CD8-positive, alpha-beta memory T cell (primary cell): ENCODE measurements around the gene SLC43A2. TPM values are rescaled to one million over a fixed set of nuclear protein-coding genes. Genes with fewer than 3 reads are reported as not detected.
A peak's percentile ranks its signal among the peaks of the same experiment; 100 is the strongest.

Source experiments
- CTCF ChIA-PET: fragments of 350-600 bp; sonication (Branson Sonifier 250); formaldehyde crosslinking; loops from one replicate; lab custom pipeline; 2021; ENCODE audit warnings: antibody characterized with exemption; lab: Charles Lee
- POLR2A ChIA-PET: fragments of 350-600 bp; sonication (Branson Sonifier 250); formaldehyde crosslinking; loops from one replicate; lab custom pipeline; 2021; ENCODE audit warnings: antibody characterized with exemption; lab: Charles Lee
- DNase-seq, 5 donors: peaks; one replicate each; pipeline versions ENCODE4 v3.0.0 to v3.0.0-alpha.2; 2020 to 2022; ENCODE audit warnings: mixed read lengths in 1 of 5
- H3K27ac ChIP-seq: one replicate; pipeline ENCODE4 v1.7.0; 2013; ENCODE audit warnings: low read depth, mild to moderate bottlenecking, low read length, moderate library complexity
- H3K27me3 ChIP-seq: 2 replicates; pipeline ENCODE4 v1.7.0; 2013; ENCODE audit warnings: low read length, mild to moderate bottlenecking; ENCODE audit not compliant: insufficient read depth, poor library complexity, severe bottlenecking
- H3K36me3 ChIP-seq: 2 replicates; pipeline ENCODE4 v1.7.0; 2013; ENCODE audit warnings: mild to moderate bottlenecking, low read length, moderate library complexity; ENCODE audit not compliant: insufficient read depth
- H3K4me1 ChIP-seq: 2 replicates; pipeline ENCODE4 v1.7.0; 2013; ENCODE audit warnings: mild to moderate bottlenecking, low read length, moderate library complexity; ENCODE audit not compliant: insufficient read depth
- H3K4me3 ChIP-seq: 2 replicates; pipeline ENCODE4 v1.7.0; 2013; ENCODE audit warnings: mild to moderate bottlenecking, low read length
- H3K9me3 ChIP-seq: 2 replicates; pipeline ENCODE4 v1.7.0; 2013; ENCODE audit warnings: mild to moderate bottlenecking, low read length
- H3K27ac Mint-ChIP-seq, 8 donors: one replicate each; pipeline ENCODE4 v1.8.0; 2020 to 2021; ENCODE audit warnings: mixed read lengths in 8 of 8, mild to moderate bottlenecking in 6 of 8, inconsistent platforms in 3 of 8, moderate library complexity in 3 of 8
- H3K27me3 Mint-ChIP-seq, 2 donors: one replicate each; pipeline ENCODE4 v1.8.0; 2020 to 2021; ENCODE audit warnings: mixed read lengths in 2 of 2, mild to moderate bottlenecking in 1 of 2, moderate library complexity in 1 of 2
- H3K36me3 Mint-ChIP-seq, 3 donors: one replicate each; pipeline ENCODE4 v1.8.0; 2020 to 2021; ENCODE audit warnings: mixed read lengths in 3 of 3, inconsistent platforms in 1 of 3, mild to moderate bottlenecking in 1 of 3
- H3K4me1 Mint-ChIP-seq, 3 donors: one replicate each; pipeline ENCODE4 v1.8.0; 2020 to 2021; ENCODE audit warnings: mixed read lengths in 3 of 3, inconsistent platforms in 1 of 3, mild to moderate bottlenecking in 1 of 3
- H3K4me3 Mint-ChIP-seq, 7 donors: one replicate each; pipeline ENCODE4 v1.8.0; 2020 to 2021; ENCODE audit warnings: mixed read lengths in 7 of 7, mild to moderate bottlenecking in 6 of 7, moderate library complexity in 4 of 7, inconsistent platforms in 2 of 7
- H3K9me3 Mint-ChIP-seq, 5 donors: one replicate each; pipeline ENCODE4 v1.8.0; 2020 to 2022; ENCODE audit warnings: mixed read lengths in 5 of 5, mild to moderate bottlenecking in 3 of 5, moderate library complexity in 2 of 5, inconsistent platforms in 1 of 5
- polyA plus RNA-seq: library from polyadenylated mRNA; unstranded; fragments of 300-500 nt; fragmentation: Illumina TruSeq; gene quantifications from one replicate; pipeline ENCODE4 v1.2.3, GENCODE V29; 2021
- total RNA-seq, 2 experiments: library from RNA; stranded (reverse); gene quantifications; one replicate each; pipeline ENCODE4 v1.2.3, GENCODE V29; 2021

The SLC43A2 gene
- total and polyA plus RNA-seq, 3 experiments from 2014 or later, result 1.6 to 10.2 (median 9.0) TPM

DNA sequence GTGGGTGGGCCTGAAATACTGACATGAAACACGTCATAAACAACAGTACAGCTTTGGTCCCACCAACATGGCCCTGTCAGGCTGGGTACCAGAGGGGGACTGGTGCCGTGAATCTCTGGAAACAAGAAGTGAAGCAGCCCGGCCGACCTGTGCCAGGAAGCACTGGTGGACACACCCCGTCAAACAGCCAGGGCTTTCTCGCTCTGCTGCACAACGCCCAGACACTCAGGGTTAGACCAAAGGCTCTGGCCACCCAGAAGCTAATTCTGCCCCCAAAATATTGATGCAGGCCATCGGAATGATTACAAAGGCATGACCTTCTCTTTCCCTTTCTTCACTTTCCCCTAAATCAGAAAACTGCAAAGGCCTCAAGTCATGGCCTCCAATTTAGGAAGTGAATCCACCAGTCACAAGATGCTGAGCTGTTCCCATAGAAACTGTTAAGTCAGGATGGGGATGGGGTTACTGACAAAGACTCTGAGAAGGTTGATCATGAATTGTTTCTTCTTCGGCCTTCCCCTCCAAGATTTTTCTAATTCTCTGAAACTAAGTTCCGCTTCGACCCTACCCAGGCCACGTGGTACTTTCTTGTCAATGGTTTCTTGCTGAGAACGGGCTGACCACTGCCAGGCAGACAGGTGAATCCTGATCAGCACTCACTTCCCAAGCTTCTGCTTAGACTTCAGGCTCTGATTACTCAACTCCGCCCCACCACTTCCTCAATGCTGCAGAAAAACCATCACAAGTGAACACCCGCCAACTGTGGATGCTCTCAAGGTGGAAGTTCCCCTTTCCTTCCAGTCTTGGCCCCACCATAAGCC, 72.8 kb downstream of the SLC43A2 start:
- ChIA-PET POLR2A (interaction anchor here (0.7 kb wide), 1 partner anchor 470 kb away, joined by 4 read pairs; the partner anchor contains the start of gene RTN4RL1), CTCF (no interaction called here)
- H3K9me3 Mint-ChIP-seq, result no peaks in the 10 kb centered on the region

DNA sequence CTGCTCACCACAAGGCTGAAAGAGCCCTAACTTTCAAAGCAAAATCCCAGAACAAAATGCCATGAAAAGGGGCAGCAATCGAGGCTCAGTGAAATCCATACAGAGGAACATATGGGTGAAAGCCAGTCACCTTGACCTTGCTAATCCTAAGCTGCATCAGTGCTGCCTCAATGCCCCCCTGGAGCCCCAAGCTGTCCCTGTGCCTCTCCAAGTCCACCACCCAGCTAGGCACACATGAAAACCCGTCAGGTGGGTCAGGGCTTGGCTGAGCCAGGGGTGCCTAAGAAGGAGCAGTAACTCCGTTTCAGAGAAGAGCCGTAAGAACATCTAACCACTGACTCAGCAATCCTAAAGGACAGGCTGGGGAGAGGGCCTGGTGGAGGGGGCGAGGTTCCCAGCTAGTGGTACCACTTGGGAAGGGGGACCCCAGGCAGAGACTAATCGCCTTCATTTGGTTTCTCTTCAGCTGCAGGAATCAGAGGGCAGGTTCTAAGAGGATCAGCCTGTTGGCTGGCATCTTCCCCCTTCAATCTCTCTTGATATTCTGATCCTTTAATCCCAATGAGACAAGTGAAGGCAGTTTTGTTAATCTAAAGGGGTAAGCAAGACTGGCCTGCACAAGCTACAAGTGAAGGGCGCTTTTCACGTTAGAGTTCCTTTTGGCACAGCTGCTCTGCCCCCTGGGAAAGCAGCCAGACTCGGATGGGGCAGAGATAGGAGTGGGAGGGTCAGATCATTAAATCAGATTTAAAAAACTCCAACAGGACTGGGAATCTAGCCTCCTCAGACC, 73.7 kb downstream of the SLC43A2 start:
- Histone ChIP-seq H3K36me3 (peaks cover 15% of the 10 kb centered on the region), H3K9me3 (no peaks in the 10 kb centered on the region), H3K27ac (no peak overlapping the region), H3K27me3 (no peaks in the 10 kb centered on the region), H3K4me3 (no peak overlapping the region), H3K4me1 (no peaks in the 10 kb centered on the region)
- Mint-ChIP-seq H3K4me3 (peak overlapping the region in 1 of 7 donors; percentile 27), H3K4me1 (peaks cover 16 to 39% (median 16%) of the 10 kb centered on the region in 3 donors), H3K36me3 (peaks cover 7 to 68% (median 15%) of the 10 kb centered on the region in 3 donors), H3K27ac (peak overlapping the region in 1 of 8 donors; percentile 65), H3K27me3 (peaks cover 0 to 2% of the 10 kb centered on the region in 2 donors), H3K9me3 (no peaks in the 10 kb centered on the region)
- POLR2A ChIA-PET, result no interaction called here
- CTCF ChIA-PET, result no interaction called here
- DNase-seq, result no peak

More for the DNA sequence above, 72.8 kb downstream of the SLC43A2 start:
- Mint-ChIP-seq H3K4me1 (peaks cover 20 to 46% (median 21%) of the 10 kb centered on the region in 3 donors), H3K36me3 (peaks cover under 1 to 59% (median 8%) of the 10 kb centered on the region in 3 donors), H3K27me3 (peaks cover 0 to under 1% of the 10 kb centered on the region in 2 donors), H3K27ac (peak overlapping the region in 3 of 8 donors; percentile 21 to 79 (median 42)), H3K4me3 (peak overlapping the region in 1 of 7 donors; percentile 16)
- peaks cover 12% of the 10 kb centered on the region for H3K36me3 ChIP-seq
- H3K4me1 ChIP-seq, result peaks cover 5% of the 10 kb centered on the region
- DNase-seq, result no peak
- no peak overlapping the region for H3K27ac ChIP-seq
- H3K4me3 ChIP-seq, result no peak overlapping the region
- no peaks in the 10 kb centered on the region for H3K27me3 ChIP-seq
- H3K9me3 ChIP-seq, result no peaks in the 10 kb centered on the region

DNA sequence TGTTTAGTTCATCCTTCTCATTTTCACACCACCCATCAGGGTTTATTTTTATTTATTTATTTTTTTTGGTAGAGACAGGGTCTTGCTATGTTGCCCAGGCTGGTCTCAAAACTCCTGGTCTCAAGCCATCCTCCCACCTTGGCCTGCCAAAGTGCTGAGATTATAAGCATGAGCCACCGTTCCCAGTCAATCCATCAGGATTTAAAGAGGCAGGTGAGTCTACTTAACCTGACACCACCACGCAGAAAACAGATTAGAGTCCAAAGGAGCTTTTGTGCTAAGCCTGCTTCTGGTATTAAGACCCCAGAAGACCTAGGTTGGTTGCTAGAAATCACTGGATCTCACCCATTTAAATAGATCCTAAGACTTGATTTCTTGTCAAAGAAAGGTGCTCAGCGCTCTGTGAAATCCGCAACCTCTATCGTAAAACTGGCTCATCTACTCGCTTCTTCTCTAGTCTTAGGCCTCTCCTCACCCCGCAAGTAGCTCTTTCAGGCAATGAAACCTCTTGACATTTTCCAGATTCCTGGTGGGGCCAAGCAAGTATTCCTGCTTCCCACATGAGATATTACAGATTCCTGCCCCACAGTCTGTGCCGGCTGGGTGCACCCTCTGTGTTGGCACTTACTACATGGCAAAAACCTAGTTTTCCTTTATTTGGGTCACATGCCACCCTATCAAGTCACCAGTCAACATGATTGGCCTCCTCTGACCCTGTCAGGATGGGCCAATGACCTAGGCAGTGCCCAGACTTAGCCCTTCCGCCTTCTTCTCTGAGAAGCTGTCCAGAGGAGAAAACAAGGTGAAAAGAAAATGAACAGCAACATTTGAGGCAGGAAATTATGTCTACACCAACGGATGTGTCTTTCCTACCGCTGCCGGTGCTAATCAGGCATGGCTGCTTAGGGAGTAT, 75.0 kb downstream of the SLC43A2 start:
- Mint-ChIP-seq H3K27ac (peak overlapping the region in 1 of 8 donors; percentile 47), H3K9me3 (no peaks in the 10 kb centered on the region), H3K36me3 (peaks cover 7 to 77% (median 15%) of the 10 kb centered on the region in 3 donors), H3K27me3 (peaks cover 0 to 2% of the 10 kb centered on the region in 2 donors), H3K4me3 (no peak overlapping the region), H3K4me1 (peaks cover 8 to 26% (median 10%) of the 10 kb centered on the region in 3 donors)
- Histone ChIP-seq H3K27ac (no peak overlapping the region), H3K9me3 (no peaks in the 10 kb centered on the region), H3K36me3 (peaks cover 15% of the 10 kb centered on the region), H3K4me3 (no peak overlapping the region), H3K27me3 (no peaks in the 10 kb centered on the region), H3K4me1 (no peaks in the 10 kb centered on the region)
- no peak for DNase-seq
- ChIA-PET POLR2A (interaction anchor here (0.7 kb wide), 1 partner anchor 178 kb away, joined by 9 read pairs; no protein-coding TSS in a partner anchor), CTCF (no interaction called here)

DNA sequence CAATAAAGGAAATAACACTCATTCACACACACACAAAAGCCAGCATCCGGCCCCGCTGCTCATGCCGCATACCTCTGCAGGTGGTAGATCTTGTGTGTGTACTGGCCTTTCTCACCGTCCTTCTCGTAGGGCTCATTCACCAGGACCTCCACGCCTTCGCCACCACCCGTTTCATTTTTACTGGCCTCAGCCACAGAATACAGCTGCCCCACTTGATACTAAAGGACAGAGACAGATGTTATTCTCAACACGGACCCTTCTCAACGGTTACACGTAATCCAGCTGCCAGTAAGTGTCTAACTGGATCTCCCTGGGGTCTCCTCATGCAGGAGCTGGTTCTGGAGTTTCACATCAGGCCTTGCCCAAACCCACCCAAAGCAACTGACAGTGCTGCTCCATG, 75.7 kb downstream of the SLC43A2 start:
- CTCF ChIA-PET, result no interaction called here
- H3K36me3 ChIP-seq, result peaks cover 15% of the 10 kb centered on the region
- no peak overlapping the region for H3K4me3 ChIP-seq
- H3K9me3 Mint-ChIP-seq, result no peaks in the 10 kb centered on the region
- peaks cover 8 to 22% (median 10%) of the 10 kb centered on the region in 3 donors for H3K4me1 Mint-ChIP-seq
- no peak overlapping the region for H3K27ac ChIP-seq
- POLR2A ChIA-PET, result no interaction called here
- peak overlapping the region in 1 of 8 donors; percentile 70 for H3K27ac Mint-ChIP-seq
- H3K27me3 Mint-ChIP-seq, result peaks cover 0 to 2% of the 10 kb centered on the region in 2 donors
- peaks cover 7 to 84% (median 15%) of the 10 kb centered on the region in 3 donors for H3K36me3 Mint-ChIP-seq
- no peaks in the 10 kb centered on the region for H3K9me3 ChIP-seq
- H3K4me3 Mint-ChIP-seq, result no peak overlapping the region
- no peaks in the 10 kb centered on the region for H3K27me3 ChIP-seq
- H3K4me1 ChIP-seq, result no peaks in the 10 kb centered on the region
- no peak for DNase-seq

DNA sequence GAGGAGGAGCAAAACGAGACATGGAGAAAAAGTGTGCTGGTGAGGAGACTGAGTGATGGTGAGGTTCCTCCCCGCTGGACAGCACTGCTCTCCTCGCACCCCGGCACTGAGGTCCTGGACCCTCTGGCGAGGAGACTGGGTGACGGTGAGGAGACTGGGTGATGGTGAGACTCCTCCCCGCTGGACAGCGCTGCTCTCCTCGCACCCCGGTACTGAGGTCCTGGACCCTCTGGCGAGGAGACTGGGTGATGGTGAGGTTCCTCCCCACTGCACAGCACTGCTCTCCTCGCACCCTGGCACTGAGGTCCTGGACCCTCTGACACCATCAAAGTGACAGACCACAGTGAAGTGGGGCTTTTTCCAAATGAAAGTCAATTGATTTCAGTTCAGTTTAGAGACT, 76.9 kb downstream of the SLC43A2 start:
- Mint-ChIP-seq H3K27me3 (peaks cover 0 to 2% of the 10 kb centered on the region in 2 donors), H3K27ac (no peak overlapping the region), H3K36me3 (peaks cover 7 to 79% (median 10%) of the 10 kb centered on the region in 3 donors), H3K4me1 (peaks cover 5 to 14% (median 8%) of the 10 kb centered on the region in 3 donors), H3K4me3 (no peak overlapping the region), H3K9me3 (no peaks in the 10 kb centered on the region)
- Histone ChIP-seq H3K4me3 (no peak overlapping the region), H3K36me3 (peaks cover 15% of the 10 kb centered on the region), H3K27ac (no peak overlapping the region), H3K27me3 (no peaks in the 10 kb centered on the region), H3K4me1 (no peaks in the 10 kb centered on the region), H3K9me3 (no peaks in the 10 kb centered on the region)
- no peak for DNase-seq
- ChIA-PET CTCF (no interaction called here), POLR2A (no interaction called here)

DNA sequence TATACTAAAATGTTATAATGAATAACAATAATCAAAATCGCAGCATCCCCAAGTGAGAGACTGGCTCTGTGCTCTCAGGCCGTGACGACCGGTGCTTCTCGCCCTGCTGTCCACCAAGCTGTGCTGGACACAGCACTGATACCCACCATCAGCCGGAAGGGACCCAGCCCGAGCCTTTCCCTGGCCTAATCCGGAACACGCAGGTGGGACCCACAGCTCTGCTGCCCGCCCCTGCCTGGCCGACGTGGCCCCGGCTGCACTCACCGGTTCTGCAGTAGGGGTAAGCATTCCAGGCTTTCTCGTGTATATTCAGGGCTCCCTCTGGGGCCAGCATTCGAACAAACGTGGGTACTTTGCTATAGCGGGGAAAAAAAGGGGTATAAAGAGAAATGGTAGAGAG, 80.6 kb downstream of the SLC43A2 start:
- Mint-ChIP-seq H3K27me3 (peaks cover 0 to 2% of the 10 kb centered on the region in 2 donors), H3K36me3 (peaks cover 7 to 77% (median 19%) of the 10 kb centered on the region in 3 donors), H3K27ac (peak overlapping the region in 1 of 8 donors; percentile 54), H3K4me1 (peaks cover 0 to 6% (median 1%) of the 10 kb centered on the region in 3 donors), H3K9me3 (no peaks in the 10 kb centered on the region), H3K4me3 (no peak overlapping the region)
- Histone ChIP-seq H3K9me3 (no peaks in the 10 kb centered on the region), H3K4me1 (no peaks in the 10 kb centered on the region), H3K27ac (no peak overlapping the region), H3K36me3 (peaks cover 17% of the 10 kb centered on the region), H3K27me3 (no peaks in the 10 kb centered on the region), H3K4me3 (no peak overlapping the region)
- CTCF ChIA-PET, result no interaction called here
- no peak for DNase-seq
- POLR2A ChIA-PET, result no interaction called here

DNA sequence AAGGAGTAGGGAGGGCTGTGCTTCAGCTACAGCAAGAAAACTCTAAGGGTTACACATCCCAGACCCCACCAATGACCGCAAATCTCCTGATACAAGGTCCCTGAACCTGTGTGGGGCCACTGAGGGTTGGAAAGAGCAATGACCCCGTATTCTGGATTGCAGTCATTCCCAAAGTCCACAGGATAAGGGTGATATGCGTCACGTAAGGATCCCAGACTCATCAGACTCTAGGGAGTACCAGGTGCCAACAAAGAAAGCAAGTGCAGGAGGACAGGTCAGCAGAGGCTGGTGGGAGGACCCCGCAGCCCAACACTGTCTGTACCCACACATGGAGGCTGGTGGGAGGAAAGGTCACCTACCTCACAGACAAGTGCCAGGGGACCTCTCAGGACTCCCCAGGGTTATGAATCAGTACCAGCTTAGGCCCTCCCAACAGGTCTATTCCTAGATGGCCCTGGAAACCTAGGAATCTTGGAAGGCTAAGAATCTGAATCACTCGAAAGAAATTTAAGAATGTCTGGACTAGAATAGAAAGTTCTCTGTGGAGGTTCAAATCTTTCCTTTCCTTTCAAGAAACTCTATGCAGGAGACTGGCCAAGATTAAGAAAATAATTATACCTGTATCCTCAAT, 82.2 kb downstream of the SLC43A2 start:
- peaks cover 7 to 79% (median 19%) of the 10 kb centered on the region in 3 donors for H3K36me3 Mint-ChIP-seq

More for the DNA sequence above, 82.2 kb downstream of the SLC43A2 start:
- H3K4me3 Mint-ChIP-seq, result peak overlapping the region in 1 of 7 donors; percentile 6
- H3K9me3 Mint-ChIP-seq, result no peaks in the 10 kb centered on the region
- Histone ChIP-seq H3K9me3 (no peaks in the 10 kb centered on the region), H3K4me3 (no peak overlapping the region), H3K36me3 (peaks cover 20% of the 10 kb centered on the region), H3K27me3 (no peaks in the 10 kb centered on the region), H3K27ac (no peak overlapping the region), H3K4me1 (no peaks in the 10 kb centered on the region)
- peaks cover 0 to 6% (median 1%) of the 10 kb centered on the region in 3 donors for H3K4me1 Mint-ChIP-seq
- H3K27me3 Mint-ChIP-seq, result peaks cover 0 to 2% of the 10 kb centered on the region in 2 donors
- no peak for DNase-seq
- CTCF ChIA-PET, result interaction anchor here (0.7 kb wide), 1 partner anchor 262 kb away, joined by 3 read pairs; no protein-coding TSS in a partner anchor
- H3K27ac Mint-ChIP-seq, result no peak overlapping the region
- POLR2A ChIA-PET, result no interaction called here
